G401.6 (cell line): Measurements from ENCODE around the gene GABRR2.
A peak's percentile ranks its signal among the peaks of the same experiment; 100 is the strongest.

Experiments
- FAIRE-seq: peaks from 2 replicates; lab custom pipeline; 2012; peaks lifted over from hg19 to GRCh38; lab: Jason Lieb, UNC

The GABRR2 gene

DNA sequence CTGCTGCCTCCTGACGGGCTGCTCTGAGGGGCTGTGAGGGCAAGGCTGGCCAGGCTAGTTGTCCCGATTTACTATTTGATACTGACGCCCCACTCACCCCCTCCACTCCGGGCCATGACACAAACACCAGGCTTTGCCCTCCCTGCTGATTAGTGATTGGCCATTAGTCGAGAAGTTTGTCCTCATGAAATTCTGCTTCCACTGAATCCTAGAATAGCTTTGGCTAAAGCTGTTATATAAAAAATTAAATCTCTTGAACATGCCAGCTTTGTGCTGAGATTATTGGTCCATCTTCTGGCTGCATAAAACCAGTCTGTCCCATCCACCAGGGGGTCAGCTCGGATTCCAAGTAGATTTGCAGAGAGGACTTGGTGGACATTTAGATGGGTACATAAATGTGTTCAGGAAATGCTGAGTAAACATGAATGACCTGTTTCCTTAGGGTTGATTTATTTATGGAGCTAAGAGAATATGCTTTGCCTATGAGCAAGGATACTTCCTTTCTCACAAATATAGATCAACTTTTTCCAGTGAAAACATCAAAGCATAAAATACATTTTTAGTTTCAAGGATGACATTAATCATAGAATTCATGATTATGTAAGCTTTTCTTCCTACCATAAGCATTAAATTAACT lies at the start of gene GABRR2:
GABRR2 (minus strand) TSS at position 51 of the 637 bp plus-strand sequence. CDS start 134 bp downstream, outside the sequence.
- FAIRE-seq, result no peak

DNA sequence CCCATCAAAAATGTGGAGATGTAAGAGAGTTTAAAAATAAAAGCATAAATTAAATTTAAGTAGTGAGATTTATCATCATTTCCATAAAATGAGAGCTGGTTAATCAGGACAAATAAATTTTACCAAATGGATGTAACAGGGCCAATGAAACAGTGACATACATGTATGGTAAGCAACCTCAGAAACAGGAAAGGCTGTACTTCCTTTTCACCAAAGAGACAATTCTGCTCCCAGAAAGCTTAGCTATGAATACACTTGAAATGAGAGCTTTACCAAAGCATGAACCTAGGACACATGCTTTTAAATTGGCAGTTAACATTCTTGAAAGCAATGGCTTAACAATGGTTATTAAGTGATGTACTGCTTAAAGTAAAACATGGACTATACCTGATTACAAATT lies 49.5 kb upstream of the GABRR2 start:
- no peak for FAIRE-seq

DNA sequence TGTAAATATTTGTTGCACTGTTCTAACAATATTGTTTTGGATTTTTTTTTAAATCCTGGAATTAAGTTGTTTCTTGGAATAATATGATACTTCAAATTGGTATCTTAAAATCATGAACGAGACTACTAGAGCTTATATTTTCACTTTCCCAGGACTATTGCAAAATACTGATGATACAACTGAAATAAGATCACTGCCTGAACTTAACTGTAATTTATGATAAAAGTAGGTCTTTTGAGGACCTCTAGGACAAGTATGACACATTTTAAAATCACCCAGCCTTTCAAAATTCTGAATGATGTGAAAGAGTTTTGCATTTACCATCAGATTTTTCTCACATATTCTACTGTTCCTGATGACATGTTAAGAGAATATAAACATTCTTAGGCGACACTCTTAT lies 46.1 kb upstream of the GABRR2 start:
- peak; percentile 54 for FAIRE-seq

DNA sequence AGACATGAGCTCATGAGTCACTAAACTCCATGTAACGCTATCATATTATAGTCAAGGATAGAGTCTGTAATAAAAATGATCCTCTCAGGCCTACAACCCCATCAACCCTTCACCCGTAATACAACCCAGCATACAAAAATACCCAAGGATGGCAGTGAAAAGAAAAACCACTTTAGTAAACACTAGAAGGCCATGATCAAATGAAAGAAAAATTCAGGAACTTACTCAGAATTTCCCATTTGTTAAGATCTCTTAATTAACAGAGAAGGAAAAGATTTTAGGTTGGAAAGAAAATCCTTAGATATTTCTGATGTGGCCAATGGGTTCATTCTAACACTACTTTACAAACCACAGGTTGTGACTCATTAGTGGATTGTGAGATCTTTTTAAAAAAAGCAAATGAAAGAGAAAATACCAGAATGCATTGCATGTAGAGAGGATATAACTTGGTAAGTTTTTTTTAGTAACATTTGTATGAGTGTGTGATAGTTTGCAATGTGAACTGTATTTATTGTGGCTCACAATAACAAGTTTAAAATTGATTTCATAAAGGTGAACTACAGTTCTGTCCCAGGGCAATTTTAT lies 45.4 kb upstream of the GABRR2 start:
- FAIRE-seq, result peak; percentile 15

DNA sequence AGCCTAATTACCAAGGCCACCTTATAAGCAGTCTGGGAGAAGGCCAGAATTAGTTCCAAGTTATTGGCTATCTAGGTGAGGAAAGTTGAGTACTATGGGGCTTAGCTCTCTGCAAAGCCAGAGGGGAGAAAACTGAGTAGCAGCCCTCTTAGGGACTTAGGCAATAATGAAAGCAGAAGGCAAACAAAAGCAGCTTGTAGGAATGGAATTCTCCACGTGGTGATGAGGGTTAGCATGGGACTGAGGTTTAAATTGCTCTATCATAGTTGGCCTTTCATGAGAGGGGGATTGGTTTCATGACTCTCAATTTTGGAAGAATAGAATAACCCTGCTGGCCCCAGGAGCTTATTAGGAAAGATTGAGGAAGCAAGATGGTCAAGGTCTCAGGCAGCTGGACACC lies 44.5 kb upstream of the GABRR2 start:
- FAIRE-seq, result no peak

DNA sequence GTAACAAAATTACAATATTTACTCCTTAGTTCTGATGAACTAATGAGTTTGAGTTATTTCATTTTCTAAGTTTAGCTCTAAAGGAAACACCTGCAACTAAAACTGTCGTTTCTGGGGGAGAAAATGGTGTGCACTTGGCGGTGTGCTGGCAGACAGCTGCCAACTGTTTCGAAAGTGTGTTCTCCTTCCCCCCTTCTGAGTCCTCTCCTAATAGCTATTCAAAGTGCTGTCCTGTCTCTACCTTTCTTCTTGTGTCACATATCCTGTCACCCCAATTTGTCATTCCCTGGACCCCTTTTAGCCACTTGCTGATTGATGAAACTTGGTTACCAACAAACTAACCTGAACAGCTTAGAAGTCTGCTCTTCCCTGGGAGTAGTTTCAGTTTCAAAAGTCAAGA lies 42.3 kb upstream of the GABRR2 start:
- FAIRE-seq, result no peak

DNA sequence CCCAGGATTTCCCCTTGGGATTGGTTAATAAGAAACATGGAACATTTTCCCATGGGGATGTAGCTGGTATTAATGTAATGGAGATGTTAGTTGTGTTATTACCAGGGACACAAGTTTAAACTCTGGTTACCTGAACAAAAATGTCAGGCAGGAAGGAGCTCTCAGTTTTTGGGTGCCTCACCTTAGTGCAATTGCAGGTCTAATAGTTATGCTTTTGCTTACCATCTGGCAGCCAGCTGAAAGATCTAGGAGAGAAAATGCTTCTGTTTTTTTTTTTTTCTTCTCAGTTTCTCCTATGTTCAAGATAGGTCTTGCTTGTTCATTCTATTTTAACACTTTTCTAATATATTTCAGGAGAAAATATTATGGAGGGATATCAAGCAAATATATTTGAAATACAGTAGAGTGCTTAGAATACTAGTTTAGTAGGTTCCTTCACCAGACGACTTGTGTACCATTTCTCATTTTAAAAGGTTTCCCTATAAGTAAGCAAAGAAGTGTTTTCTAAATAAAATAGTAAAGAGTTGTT lies 41.6 kb upstream of the GABRR2 start:
- no peak for FAIRE-seq

DNA sequence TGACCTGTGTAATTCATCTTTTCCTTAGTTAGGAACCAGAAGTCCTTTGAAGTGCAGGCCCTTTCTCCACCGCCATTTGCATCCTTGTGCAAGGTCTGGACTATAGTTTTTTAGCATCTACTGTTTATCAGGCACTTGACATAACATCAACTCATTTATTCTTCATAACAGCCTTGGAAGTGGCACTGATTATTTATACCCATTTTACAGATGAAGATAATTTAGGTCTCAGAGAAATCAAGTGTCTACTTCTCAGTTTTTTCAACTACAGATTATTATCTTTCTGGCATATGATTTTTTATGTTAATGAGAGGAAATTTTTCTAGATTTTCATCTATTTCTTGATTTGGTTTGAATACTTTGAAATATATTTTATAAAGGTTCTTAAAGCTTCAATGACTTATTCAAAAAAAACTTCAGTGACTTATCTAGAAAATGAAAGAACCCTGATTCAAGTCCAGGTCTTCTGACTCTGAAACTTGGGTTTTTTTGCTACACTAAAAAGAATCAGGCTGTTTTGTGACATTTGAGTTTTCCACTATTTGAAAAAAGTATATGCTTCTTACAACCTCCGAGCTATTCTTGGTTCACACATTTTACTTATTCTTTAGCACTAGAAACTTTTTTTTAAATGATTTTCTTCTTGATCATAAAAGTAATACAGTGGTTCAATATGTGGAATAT lies 40.6 kb upstream of the GABRR2 start:
- FAIRE-seq, result no peak

DNA sequence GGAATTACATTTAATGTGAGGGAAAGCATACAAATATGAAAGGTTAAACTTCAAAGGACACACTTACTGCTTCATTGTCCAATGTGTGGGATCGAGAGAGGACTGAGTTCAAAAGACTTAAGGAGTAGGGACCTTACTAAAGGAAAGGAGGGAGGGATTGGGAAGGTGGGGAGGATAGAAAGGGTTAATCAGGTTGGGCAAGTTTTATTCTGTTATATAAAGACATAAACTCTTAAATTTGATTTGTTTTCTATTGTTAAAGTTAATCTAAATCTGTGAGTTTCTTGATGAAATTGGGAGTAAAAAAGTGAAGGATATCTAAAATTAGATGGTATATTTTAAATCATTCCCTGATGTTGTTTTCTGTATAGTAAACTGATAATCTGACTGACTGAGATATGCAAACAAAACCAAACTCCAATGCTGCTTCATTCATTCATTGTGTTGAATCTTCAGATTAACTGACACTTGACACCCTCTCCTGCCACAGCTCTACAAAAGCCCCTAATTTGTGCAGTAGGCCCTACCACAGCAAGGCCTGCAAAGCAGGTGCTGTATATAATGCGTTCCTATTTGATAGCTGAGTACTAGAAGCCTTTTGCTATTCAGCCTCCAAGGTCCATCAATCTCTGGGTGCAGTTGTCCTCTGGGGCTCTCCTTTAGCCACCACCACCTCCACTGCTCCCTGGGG lies 38.7 kb upstream of the GABRR2 start:
- FAIRE-seq, result no peak

DNA sequence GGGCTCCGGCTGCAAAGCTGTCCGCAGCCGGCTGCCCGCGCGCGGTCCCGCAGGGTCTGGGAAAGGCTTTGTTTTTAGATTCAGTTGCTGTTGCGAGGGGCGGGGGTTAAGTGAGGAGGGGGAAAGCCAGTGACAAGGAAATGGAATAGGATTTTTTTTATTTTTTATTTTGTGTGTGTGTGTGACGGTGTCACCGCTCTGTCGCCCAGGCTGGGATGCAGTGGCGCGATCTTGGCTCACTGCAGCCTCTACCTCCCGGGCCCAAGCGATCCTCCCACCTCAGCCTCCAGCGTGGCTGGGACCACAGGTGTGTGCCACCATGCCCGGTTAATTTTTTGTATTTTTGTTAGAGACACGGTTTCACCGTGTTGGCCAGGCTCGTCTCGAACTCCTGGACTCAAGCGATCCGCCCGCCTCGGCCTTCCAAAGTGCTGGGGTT lies 38.0 kb upstream of the GABRR2 start:
- no peak for FAIRE-seq

DNA sequence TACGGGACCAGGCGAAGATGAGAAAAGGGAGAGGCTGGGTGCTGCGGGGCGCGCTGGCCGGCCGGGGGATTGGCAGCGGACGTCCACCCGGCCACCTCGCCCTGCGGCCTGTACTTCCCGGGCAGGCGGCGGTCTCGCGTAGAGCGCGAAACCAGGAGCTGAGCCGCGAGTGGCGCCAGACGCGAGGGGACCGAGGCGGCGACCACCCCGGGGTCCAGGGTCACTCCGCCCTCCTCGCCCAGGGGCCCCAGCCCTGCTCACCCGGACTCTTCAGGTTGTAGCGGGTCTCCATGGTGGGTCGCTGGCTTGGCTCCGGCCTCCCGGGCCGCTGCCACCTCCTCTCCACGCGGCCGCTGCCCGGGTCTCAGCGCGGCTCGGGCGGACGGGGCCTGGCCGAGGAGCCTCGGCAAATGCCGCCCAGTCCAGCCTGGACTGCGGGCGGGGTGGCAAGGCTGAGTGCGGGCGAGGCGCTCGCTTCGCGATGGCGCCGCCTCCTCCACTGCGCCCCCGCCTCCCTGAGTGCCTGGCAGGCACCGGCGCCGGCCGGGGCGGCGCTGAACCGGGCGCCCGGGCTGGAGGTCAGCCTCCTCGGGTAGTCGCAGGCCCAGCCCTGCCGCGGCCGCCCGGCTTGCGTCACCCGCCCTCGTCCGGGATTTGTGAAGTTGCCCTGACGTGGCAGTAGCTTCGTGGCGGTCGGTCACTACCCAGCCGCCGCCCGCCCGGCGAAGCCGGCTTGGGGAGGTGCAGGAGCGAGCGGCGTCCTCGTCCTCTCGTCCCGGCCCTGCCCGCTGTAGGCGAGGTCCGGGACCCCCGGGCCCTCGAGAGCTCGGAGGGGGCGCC lies 37.4 kb upstream of the GABRR2 start, which contains the start of gene UBE2J1:
UBE2J1 (minus strand) TSS at position 445 of the 840 bp plus-strand sequence; CDS start at position 292, 153 bp downstream.
- FAIRE-seq, result no peak

DNA sequence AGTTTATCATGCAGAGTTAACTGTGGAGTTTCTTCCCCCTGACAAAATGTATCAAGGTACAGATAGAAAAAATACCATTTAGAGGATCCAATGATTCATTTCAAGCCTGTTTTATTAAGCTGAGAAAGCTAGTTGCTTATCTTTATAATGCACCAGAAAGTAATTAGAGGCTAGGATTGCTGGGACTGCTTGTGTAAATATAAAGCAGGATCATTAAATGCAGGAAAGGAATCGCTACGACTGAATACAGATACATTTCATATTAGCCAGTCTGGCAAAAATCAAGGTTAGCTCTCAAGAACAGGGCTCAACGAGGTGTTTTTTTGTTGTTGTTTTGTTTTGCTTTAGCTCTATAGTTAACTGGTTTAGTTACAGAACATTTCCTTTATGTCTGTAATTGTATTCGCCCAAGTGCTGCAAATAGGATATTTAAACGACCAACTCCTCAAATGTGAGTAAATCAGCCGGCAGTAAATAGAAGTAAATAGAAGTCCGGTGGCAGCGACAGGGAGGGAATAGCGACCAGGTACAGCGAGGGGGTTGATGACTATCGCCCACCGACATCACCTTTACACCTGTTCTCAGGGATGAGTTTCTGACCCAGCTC lies 36.7 kb upstream of the GABRR2 start:
- FAIRE-seq, result no peak

DNA sequence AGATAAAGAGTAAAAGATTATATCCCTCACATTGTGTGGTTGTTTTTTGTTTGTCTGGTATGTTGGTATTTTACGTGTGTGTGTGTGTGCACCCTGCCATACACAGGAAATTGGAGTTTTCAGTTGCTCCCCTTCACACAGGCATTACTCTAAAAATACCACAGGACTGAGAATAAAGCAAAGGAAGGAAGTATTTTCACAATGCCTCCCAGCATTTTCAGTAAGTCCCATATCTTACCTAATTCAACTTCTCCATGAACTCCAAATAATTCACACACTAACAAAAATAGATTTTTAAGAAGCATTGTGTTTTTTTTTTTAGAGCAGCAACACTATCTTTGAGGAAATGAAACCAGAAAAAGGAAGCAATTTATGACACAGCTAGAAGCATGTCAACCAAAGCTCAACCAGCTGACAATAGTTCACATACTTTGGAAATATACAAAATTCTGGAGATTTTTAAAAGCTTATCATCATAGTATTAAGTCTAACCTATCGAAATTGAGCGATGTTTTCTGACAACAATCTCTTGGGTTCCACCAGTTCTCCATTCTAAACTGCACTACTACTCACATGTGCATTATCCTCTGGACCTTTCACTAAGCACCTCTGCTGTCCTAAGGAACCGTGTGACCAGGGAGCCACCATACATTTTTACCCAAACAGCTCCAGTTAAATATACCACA lies 35.3 kb upstream of the GABRR2 start:
- no peak for FAIRE-seq

DNA sequence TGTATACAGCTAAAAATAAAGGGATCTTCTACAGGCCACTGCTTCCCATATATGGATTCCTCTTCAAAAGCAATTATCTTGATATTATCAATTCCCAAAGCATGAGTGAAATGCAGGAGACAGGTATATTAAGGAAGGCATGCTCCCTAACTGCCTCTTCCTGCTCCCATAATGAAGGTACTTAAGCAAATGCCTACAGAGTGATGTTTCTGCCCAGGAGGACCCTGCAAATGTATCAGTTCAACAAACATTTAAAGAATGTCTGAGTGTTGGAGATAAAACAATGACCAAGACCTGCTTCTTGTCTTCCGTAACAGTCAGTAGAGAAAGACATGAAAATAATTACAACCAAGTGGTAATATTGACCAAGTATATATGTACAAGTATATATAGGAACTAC lies 33.3 kb upstream of the GABRR2 start:
- no peak for FAIRE-seq

DNA sequence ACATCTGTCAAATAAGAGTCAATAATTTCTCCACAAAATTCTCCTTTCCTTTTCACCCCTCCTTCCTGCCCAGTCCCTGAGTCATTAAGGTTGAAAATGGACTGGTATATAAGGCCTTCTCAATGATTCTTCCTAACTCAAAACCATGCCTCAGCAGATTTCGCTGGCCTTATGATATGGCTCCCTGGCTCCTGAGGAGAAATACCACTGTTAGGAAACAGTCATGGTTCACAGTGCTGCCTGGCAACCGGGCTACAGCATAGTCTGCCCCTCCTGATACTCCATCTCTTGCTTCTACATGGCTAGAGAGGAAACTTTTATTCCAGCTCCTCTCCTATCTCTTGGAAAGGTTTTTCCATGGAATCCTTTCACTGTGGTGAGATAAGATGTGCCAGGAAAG lies 32.7 kb upstream of the GABRR2 start:
- no peak for FAIRE-seq

DNA sequence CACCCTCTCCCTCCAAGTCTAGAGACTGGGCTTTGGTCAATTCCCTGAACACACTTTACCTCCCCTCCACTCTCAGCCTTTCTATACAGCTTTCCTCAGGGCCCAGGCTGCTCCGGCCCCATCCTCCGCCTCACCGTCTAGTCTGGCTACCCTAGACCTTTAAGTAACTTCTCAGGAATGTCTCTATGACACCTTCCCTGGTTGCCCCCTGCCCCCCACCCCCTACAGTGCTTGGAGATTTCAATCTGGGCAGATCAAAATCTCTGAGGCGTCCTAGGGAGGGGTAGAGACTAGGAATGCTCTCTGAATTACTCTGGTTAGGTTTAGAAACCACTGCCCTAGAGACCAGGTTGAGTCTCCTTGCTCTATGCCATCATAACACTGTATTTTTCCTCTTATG lies 31.3 kb upstream of the GABRR2 start:
- FAIRE-seq, result no peak

DNA sequence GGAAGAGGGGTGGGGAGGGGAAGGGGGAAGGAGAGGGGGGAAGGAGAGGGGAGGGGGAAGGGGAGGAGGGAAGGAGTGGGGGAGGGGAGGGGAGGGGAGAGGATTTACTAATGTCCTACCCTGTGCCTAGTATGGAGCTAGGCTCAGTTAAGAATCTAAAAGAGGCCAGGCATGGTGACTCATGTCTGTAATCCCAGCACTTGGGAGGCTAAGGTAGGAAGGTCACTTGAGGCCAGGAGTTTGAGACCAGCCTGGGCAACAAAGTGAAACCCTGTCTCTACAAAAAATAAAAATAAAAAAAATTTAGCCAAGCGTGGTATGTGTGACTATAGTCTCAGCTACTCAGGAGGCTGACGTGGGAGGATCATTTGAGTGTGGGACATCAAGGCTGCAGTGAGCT lies 24.5 kb upstream of the GABRR2 start:
- no peak for FAIRE-seq

DNA sequence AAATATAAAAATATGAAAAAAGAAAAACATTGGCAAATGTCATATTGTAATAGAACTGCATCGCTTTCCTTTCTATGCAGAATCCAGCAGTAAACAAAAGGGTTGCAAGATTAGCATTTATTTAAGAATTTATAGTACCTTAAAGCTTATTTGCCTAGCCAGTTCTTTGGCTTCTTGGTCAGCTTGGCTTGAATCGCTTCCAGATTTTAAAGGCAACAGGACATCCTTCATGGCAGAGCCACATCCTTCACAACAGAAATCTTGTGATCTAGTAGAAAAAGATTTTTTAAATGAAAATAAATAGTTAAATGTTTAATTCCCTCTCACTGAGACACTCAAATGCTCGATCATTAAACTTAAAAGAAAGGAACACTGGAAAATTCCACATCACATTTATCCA lies 20.1 kb upstream of the GABRR2 start:
- FAIRE-seq, result no peak

DNA sequence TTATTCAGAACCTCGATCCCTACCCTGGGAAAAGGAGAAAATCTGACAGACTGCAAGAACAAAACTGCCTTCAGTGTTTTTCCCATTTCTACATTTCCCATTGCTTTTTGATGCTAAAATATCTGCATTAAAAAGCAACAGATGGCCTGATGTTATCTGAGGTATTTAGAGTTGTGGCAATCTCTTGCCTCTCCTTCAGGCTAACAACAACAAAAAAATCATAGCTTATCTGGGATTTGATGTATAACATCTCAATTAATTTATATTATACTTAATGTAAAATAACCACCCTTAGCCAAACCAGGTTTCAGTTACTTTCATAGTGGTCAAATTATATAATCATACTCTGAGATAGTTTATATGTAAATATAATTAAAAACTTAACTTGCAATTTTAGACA lies 15.8 kb upstream of the GABRR2 start:
- no peak for FAIRE-seq

DNA sequence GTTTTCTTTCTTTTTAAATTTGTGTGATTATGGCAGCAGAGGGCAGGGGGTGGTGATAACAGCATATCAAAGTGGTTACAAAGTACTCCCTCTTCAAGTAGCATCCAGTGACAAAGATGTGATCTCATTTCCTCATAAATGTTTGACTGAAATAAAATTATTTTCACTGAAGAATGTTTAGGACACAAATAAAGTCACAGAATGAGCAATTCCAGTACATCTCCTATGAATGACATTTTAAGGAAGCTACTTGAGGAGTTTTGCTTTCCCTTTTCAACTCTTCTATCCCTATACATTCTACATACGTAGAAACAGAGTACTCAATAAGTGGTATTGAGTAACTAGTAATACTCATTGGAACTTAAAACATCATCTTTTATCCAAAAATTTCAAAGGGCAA lies 13.9 kb upstream of the GABRR2 start:
- FAIRE-seq, result no peak

DNA sequence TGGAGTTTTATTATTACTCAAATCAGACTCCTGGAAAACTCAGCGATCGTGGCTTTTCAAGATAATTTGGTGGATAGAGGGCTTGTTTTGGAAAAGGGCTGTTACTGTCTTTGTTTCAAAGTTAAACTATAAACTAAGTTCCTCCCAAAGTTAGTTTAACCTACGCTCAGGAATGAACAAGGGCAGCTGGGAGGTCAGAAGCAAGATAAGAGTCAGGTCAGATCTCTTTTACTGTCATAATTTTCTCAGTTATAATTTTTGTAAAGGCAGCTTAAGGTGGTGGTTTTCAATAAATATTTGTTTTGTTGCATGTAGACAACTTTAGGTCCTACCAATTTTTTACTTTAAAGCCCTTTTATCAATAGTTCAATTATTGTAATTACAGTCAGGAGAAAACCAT lies 9.2 kb upstream of the GABRR2 start:
- no peak for FAIRE-seq
